ENCODE measurements around the gene CD72. TPM values are rescaled to one million over a fixed set of nuclear protein-coding genes. Genes with fewer than 3 reads are reported as not detected.
"Not testable (repeated sequence)": the region's sequence is repeated elsewhere in the genome, so short reads cannot be mapped to it uniquely, and the experiment has no call there.

CD72 gene
- polyA plus RNA-seq, 4 donors = 2.4 to 3.4 (median 2.9) TPM

GRCh38 chr9:35650341-35651158, 32.3 kb upstream of the CD72 start, which contains the start of gene SIT1:
Gene SIT1, minus strand, starts transcription at chr9:35650931. Its CDS starts 78 bp downstream, at chr9:35650853.
- DNase-seq (ENCODE audit: low read depth in 4 of 4, low spot score in 2 of 4) = no peak

- DNase-seq (ENCODE audit: low read depth in 4 of 4, low spot score in 2 of 4) = no peak
These were observed 31.5 kb upstream of the CD72 start for GRCh38 chr9:35649431-35650340.

DNA sequence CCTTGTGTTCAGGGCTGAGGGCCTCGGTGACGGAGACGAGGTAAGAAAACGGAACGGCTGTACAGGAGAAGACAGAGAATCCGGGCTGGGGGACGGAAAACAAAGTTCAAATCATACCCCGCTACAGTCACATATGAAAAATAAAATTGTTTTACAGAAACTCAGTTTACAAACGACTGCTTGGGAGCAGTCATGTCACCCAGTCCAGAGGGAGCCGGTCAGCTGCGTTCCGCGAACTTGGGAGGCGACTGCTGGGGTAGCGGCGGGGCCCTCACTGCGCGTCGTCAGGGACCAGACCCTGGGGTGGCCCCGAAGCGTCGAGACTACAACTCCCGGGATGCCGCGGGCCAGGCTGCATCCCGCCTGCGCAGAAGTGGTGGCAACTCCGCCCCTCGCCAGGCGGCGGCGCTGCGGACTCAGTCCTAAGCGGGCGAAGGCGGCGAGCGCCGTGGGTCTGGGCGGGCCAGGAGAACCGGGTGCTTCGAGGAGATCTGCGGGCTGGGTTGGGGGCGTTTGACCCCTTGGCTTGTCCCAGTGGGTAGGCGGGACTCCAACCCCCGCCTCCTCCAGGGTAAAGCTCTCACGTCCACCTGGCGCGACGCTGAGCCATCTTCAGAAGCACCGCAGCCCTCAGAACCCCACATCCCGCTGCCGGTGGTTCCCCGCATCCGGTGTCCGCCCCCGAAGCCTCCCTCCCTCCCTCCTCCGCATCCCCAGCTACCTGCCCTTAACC, 28.5 kb upstream of the CD72 start:
- DNase-seq (ENCODE audit: low read depth in 4 of 4, low spot score in 2 of 4) = peak; percentile 83 to 88 (median 88)

DNA sequence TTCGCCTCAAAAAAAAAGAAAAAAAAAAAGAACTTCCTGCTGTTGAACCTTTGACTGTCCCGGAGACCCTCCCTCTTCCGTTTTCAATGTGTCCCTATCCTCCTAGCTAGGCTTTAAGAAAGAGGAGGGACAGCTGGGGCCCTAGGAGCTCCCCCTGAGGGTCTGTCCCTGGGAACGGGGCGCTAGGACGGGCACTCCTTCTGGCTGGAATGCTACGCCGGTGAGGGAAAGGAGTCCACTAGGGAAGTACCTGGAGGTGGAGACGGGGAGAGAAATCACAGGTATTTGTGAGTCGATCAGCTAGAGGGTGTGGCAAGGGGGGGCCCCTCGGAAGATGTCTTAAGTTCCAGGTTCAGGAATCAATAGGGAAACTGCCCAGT, 27.9 kb upstream of the CD72 start:
- DNase-seq (ENCODE audit: low read depth in 4 of 4, low spot score in 2 of 4) = peak in 1 of 4 donors; percentile 73

DNA sequence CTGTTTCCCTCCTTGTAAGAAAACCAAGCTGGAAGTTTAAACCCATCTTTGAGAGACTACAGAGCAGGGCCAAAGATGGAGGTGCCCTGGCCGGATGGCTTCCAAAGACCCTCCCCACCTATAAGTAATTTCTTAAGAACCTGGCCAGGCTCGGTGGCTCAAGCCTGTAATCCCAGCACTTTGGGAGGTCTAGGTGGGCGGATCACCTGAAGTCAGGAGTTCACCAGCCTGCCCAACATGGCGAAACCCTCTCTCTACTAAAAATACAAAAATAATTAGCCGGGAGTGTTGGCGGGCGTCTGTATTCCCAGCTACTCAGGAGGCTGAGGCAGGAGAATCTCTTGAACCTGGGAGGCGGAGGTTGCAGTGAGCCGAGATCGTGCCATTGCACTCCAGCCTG, 27.5 kb upstream of the CD72 start:
- DNase-seq (ENCODE audit: low read depth in 4 of 4, low spot score in 2 of 4) = not testable (repeated sequence)

DNA sequence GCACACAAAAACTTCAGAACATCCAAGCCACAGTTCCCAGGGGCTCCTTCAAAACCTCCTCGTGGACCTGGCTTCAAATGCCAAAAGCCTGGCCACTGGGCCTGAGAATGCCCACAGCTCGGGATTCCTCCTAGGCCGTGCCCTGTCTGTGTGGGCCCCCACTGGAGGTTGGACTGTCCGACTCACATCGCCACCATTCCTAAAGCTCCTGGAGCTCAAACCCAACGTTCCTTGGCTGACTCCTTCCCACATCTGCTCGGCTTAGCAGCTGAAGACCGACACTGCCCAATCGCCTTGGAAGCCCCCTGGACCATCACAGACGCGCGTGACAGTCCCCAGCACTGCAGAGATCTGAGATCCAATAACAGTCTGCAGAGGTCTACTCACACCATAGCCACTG, 24.8 kb upstream of the CD72 start:
- DNase-seq (ENCODE audit: low read depth in 4 of 4, low spot score in 2 of 4) = no peak

DNA sequence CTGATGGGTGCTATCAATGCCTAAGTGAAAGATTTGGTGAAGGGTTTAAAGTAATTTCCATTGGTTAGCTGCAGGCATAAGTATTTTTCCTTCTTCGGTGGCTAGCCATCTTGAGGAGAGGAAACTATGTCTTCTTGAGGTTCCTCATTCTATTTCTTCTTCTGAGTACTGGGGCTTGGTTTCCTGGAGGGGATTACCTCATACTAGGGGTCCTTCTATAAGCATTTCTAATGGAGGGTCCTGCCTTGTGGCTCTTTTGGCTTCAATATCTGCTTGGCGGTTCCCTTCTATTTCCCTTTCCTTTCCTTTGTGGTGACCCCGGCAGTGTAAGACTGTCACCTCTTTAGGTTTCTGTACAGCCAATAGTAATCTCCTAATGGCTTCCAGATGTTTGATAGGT, 23.3 kb upstream of the CD72 start:
- not testable (repeated sequence) for DNase-seq (ENCODE audit: low read depth in 4 of 4, low spot score in 2 of 4)

- not testable (repeated sequence) for DNase-seq (ENCODE audit: low read depth in 4 of 4, low spot score in 2 of 4)
These were observed 22.2 kb upstream of the CD72 start for GRCh38 chr9:35640431-35640830.

GRCh38 chr9:35639631-35640030, 21.4 kb upstream of the CD72 start:
- no peak for DNase-seq (ENCODE audit: low read depth in 4 of 4, low spot score in 2 of 4)

DNA sequence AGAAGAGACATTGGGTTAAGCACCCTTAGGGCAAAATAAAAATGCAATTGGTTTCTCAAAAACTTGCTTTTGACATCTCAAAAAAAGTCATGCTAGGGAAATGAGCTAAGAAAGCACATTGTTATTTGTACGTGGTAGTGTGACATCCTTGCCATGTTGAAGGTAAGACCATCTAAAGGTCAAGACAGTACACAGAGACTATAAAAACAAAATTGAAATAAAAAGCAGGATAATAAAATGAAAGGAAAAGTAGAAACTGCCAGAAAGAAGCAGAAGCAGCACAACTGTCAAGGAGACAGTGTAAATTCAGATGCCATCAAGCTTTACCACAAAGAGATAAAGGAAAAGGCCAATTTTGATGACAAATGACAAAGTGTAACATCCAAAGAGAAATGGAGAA, 21.0 kb upstream of the CD72 start:
- not testable (repeated sequence) for DNase-seq (ENCODE audit: low read depth in 4 of 4, low spot score in 2 of 4)

- not testable (repeated sequence) for DNase-seq (ENCODE audit: low read depth in 4 of 4, low spot score in 2 of 4)
These were observed 20.5 kb upstream of the CD72 start for GRCh38 chr9:35638751-35639150.

DNA sequence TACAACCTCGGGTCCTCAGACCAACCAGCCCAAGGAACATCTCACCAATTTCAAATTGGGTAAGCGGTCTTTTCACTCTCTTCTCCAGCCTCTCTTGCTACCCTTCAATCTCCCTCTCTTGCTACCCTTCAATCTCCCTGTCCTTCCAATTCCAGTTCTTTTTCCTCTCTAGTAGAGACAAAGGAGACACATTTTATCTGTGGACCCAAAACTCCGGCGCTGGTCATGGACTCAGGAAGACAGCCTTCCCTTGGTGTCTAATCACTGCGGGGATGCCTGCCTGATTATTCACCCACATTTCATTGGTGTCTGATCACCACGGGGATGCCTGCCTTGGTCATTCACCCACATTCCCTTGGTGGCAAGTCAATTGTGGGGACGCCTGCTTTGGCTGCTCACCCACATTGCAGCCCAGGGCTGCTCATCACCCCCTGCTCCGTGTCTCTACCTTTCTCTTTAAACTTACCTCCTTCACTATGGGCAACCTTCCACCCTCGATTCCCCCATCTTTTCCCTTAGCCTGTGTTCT, 19.3 kb upstream of the CD72 start:
- not testable (repeated sequence) for DNase-seq (ENCODE audit: low read depth in 4 of 4, low spot score in 2 of 4)

- not testable (repeated sequence) for DNase-seq (ENCODE audit: low read depth in 4 of 4, low spot score in 2 of 4)
These were observed 18.6 kb upstream of the CD72 start for GRCh38 chr9:35636877-35637246.

DNA sequence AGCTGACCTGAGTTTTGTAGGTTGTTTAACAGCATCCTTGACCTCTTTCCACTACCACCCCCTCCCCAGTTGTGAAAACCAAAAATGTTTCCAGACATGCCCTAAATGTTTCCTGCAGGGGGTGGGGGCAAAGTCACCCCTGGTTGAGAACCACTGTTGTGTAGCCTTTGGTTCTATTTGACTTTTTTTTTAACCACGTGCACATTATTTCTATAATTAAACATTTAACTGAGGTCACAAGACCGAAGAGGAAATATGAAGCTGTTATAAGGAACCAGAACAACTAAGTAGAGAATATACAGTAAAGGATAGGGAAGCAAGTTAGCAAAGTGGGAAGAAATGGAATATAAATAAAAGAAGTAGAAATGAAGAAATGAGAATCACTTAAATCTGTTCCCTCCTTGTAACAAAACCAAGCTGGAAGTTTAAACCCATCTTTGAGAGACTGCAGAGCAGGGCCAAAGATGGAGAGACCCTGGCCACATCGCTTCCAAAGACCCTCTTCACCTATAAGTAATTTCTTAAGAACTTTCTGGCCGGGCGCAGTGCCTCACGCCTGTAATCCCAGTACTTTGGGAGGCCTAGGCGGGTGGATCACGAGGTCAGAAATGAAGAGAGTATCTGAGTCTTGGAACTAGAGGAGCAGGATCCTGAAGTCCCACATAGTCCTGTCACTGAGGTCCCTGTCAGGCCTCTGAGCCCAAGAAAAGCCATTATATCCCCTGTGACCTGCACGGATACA, 18.1 kb upstream of the CD72 start:
- DNase-seq (ENCODE audit: low read depth in 4 of 4, low spot score in 2 of 4) = no peak

GRCh38 chr9:35635730-35636129, 17.5 kb upstream of the CD72 start:
- DNase-seq (ENCODE audit: low read depth in 4 of 4, low spot score in 2 of 4) = no peak

GRCh38 chr9:35629597-35629996, 11.4 kb upstream of the CD72 start:
- no peak for DNase-seq (ENCODE audit: low read depth in 4 of 4, low spot score in 2 of 4)

GRCh38 chr9:35628389-35628991, 10.3 kb upstream of the CD72 start:
- DNase-seq (ENCODE audit: low read depth in 4 of 4, low spot score in 2 of 4) = no peak

DNA sequence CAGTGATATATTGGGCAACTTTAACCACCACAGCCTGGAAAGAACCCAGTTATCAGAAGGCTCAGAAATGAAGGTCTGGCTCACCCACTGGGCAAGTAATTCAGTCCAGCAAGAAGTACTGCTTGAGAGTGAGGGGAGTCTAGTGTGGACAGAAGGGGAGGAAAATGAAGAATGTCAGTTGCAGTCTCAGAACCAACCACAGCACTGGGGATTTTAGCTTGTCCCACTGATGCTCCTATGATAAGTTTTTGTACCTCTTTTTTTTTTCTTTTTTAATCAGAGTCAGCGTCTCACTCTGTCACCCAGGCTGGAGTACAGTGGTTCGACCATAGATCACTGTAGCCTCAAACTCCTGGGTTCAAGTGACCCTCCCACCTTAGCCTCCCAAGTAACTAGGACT, 9.4 kb upstream of the CD72 start:
- no peak for DNase-seq (ENCODE audit: low read depth in 4 of 4, low spot score in 2 of 4)

- no peak for DNase-seq (ENCODE audit: low read depth in 4 of 4, low spot score in 2 of 4)
These were observed 1.6 kb upstream of the CD72 start for GRCh38 chr9:35619800-35620158.

Measured in left renal cortex interstitium (tissue), 4 donors.